Parathyroid adenoma (tissue), 2 donors: Measurements from ENCODE around the gene SLC35E2B.
A peak's percentile ranks its signal among the peaks of the same experiment; 100 is the strongest.

Experiments
- H2AFZ ChIP-seq: fragments of 300-600 bp; sonication (generic); one replicate; pipeline ENCODE4 v1.7.0; 2017; ENCODE audit warnings: antibody characterized with exemption, mild to moderate bottlenecking
- H3K27ac ChIP-seq: fragments of 300-600 bp; sonication (generic); one replicate; pipeline ENCODE4 v1.7.0; 2017
- H3K27me3 ChIP-seq: fragments of 300-600 bp; sonication (generic); one replicate; pipeline ENCODE4 v1.7.0; 2017; ENCODE audit warnings: low read length; ENCODE audit not compliant: control insufficient read depth, insufficient read depth
- H3K36me3 ChIP-seq: fragments of 300-600 bp; sonication (generic); one replicate; pipeline ENCODE4 v1.7.0; 2017; ENCODE audit warnings: low read length; ENCODE audit not compliant: control insufficient read depth, insufficient read depth
- H3K4me1 ChIP-seq: fragments of 300-600 bp; sonication (generic); one replicate; pipeline ENCODE4 v1.7.0; 2017; ENCODE audit warnings: control low read depth
- H3K4me2 ChIP-seq: fragments of 300-600 bp; sonication (generic); one replicate; pipeline ENCODE4 v1.7.0; 2017; ENCODE audit warnings: low read length
- H3K4me3 ChIP-seq: fragments of 300-600 bp; sonication (generic); one replicate; pipeline ENCODE4 v1.7.0; 2017; ENCODE audit warnings: low read depth, low read length
- H3K79me2 ChIP-seq: fragments of 300-600 bp; sonication (generic); one replicate; pipeline ENCODE4 v1.7.0; 2017; ENCODE audit warnings: control low read depth
- H3K9ac ChIP-seq: fragments of 300-600 bp; sonication (generic); one replicate; pipeline ENCODE4 v1.7.0; 2017; ENCODE audit warnings: mild to moderate bottlenecking
- H3K9me3 ChIP-seq: fragments of 300-600 bp; sonication (generic); one replicate; pipeline ENCODE4 v1.7.0; 2017; ENCODE audit warnings: low read length; ENCODE audit not compliant: control insufficient read depth
- CTCF ChIP-seq: fragments of 300-600 bp; sonication (generic); IDR thresholded peaks from one replicate; pipeline ENCODE4 v1.7.0; 2017; ENCODE audit warnings: antibody characterized with exemption, mild to moderate bottlenecking
- donor health status: primary hyperparathyroidism.

SLC35E2B gene

GRCh38 chr1:1630191-1630964 lies 62.2 kb downstream of the SLC35E2B start:
- Histone ChIP-seq H3K36me3 (no peaks in the 10 kb centered on the region), H3K27me3 (no peaks in the 10 kb centered on the region), H3K9me3 (no peaks in the 10 kb centered on the region), H3K4me2 (no peak overlapping the region), H3K27ac (no peak overlapping the region), H2AFZ (no peak overlapping the region), H3K4me1 (no peaks in the 10 kb centered on the region), H3K9ac (no peak overlapping the region), H3K4me3 (peak overlapping the region; percentile 16), H3K79me2 (no peaks in the 10 kb centered on the region)
- no peak for TF ChIP-seq CTCF

GRCh38 chr1:1629430-1630190 lies 63.0 kb downstream of the SLC35E2B start:
- H3K27ac ChIP-seq: no peak overlapping the region
- no peak overlapping the region for H3K4me2 ChIP-seq
- H3K4me1 ChIP-seq: no peaks in the 10 kb centered on the region
- H3K9ac ChIP-seq: no peak overlapping the region
- TF ChIP-seq CTCF: no peak
- no peaks in the 10 kb centered on the region for H3K27me3 ChIP-seq
- no peak overlapping the region for H3K4me3 ChIP-seq
- no peak overlapping the region for H2AFZ ChIP-seq
- no peaks in the 10 kb centered on the region for H3K9me3 ChIP-seq
- H3K79me2 ChIP-seq: no peaks in the 10 kb centered on the region
- H3K36me3 ChIP-seq: no peaks in the 10 kb centered on the region

- Histone ChIP-seq H3K79me2 (no peaks in the 10 kb centered on the region), H3K9ac (no peak overlapping the region), H3K27me3 (no peaks in the 10 kb centered on the region), H3K27ac (no peak overlapping the region), H3K9me3 (no peaks in the 10 kb centered on the region), H3K4me3 (no peak overlapping the region), H2AFZ (no peak overlapping the region), H3K36me3 (no peaks in the 10 kb centered on the region), H3K4me1 (no peaks in the 10 kb centered on the region), H3K4me2 (no peak overlapping the region)
- TF ChIP-seq CTCF: no peak
Observed at GRCh38 chr1:1628754-1629429, 63.7 kb downstream of the SLC35E2B start.

- H3K9me3 ChIP-seq: no peaks in the 10 kb centered on the region
- no peak overlapping the region for H3K27ac ChIP-seq
- no peak overlapping the region for H2AFZ ChIP-seq
- H3K79me2 ChIP-seq: no peaks in the 10 kb centered on the region
- H3K27me3 ChIP-seq: no peaks in the 10 kb centered on the region
- H3K9ac ChIP-seq: no peak overlapping the region
- H3K4me2 ChIP-seq: no peak overlapping the region
- no peak overlapping the region for H3K4me3 ChIP-seq
- TF ChIP-seq CTCF: no peak
- H3K4me1 ChIP-seq: no peaks in the 10 kb centered on the region
- no peaks in the 10 kb centered on the region for H3K36me3 ChIP-seq
Observed at GRCh38 chr1:1627829-1628753, 64.5 kb downstream of the SLC35E2B start.
